ENCODE data around the gene CLDND2. TPM values are rescaled to one million over a fixed set of nuclear protein-coding genes. Genes with fewer than 3 reads are reported as not detected.
A peak's percentile ranks its signal among the peaks of the same experiment; 100 is the strongest.

CLDND2 gene
- total RNA-seq, 1 experiment from 2014 or later, result not detected

DNA sequence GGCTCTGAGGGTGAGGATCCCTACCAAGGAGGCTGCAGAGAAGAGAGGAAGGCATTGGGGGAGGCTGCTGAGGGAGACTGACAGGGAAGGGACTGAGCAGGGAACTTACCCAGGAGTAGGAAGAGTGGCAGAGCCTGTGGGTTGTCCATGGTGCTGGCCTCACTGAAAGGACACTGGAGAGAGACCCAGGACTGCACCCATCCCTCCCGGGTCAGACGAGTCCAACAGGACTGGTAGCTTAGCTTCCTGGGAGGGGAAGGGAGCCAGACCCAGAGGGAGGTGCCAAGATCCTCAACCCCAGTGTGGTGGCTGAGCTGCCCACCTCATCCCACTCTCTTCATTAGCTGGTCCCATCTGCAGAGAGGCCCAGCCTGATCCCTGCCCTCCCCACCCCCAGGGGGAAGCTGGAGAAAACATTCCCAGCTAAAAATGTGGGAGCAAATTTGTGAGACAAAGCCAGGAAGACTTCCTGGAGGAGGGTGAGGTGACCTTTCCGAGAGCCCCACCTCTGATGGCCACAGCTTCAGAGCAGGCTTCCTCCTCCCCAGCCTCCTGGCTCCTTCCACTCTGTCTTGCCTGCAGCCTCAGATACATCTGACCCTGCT lies 26.7 kb downstream of the CLDND2 start, which contains the start of gene VSIG10L:
Gene VSIG10L, minus strand, starts transcription at position 164 of the 605 bp plus-strand sequence. Its CDS starts 15 bp downstream, at position 149.
- Histone ChIP-seq H4K5ac (ENCODE audit: insufficient read length, low read depth, low read length) (no peak within 1 kb of the TSS), H2BK15ac (ENCODE audit: low read depth, low read length) (no peak within 1 kb of the TSS), H3K4me2 (ENCODE audit: insufficient read depth, insufficient read length, low read length) (no peak within 1 kb of the TSS), H3K9me3 (ENCODE audit: control insufficient read depth, low read depth, low read length) (no peaks in the 10 kb centered on the region), H3K79me2 (ENCODE audit: insufficient read depth, low read length) (no peaks in the 10 kb centered on the region), H4K20me1 (ENCODE audit: control insufficient read depth, insufficient read depth, insufficient read length) (no peaks in the 10 kb centered on the region), H4K8ac (replicated peaks; ENCODE audit: insufficient read length, low read depth, low read length) (no peak within 1 kb of the TSS), H2BK5ac (ENCODE audit: insufficient read length, low read length) (no peak within 1 kb of the TSS), H3K14ac (ENCODE audit: insufficient read depth, low read length) (no peak within 1 kb of the TSS), H3K27ac (ENCODE audit: insufficient read length, low read depth, low read length) (no peak within 1 kb of the TSS), H3K9ac (ENCODE audit: extremely low read depth, insufficient read length, low read length) (no peak within 1 kb of the TSS), H2BK12ac (ENCODE audit: insufficient read length, low read depth, low read length) (no peak within 1 kb of the TSS), H2BK120ac (ENCODE audit: low read depth, low read length, poor library complexity, severe bottlenecking) (no peak within 1 kb of the TSS), H3K23ac (ENCODE audit: insufficient read length, low read depth, low read length) (no peak within 1 kb of the TSS), H3K4me1 (ENCODE audit: insufficient read depth, low read length) (peaks cover 14% of the 10 kb centered on the region), H4K91ac (ENCODE audit: insufficient read length, low read depth, low read length) (no peak within 1 kb of the TSS), H3K27me3 (ENCODE audit: insufficient read depth, low read length) (no peaks in the 10 kb centered on the region), H3K4ac (ENCODE audit: low read depth, low read length) (no peak within 1 kb of the TSS), H3T11ph (ENCODE audit: low read length) (no peak within 1 kb of the TSS), H2AK5ac (ENCODE audit: insufficient read length, low read length) (no peak within 1 kb of the TSS), H3K23me2 (ENCODE audit: insufficient read length, low read depth, low read length, poor library complexity, severe bottlenecking) (peaks cover 6% of the 10 kb centered on the region), H2BK20ac (ENCODE audit: low read depth, low read length, poor library complexity, severe bottlenecking) (no peak within 1 kb of the TSS), H2AFZ (ENCODE audit: low read length) (no peak within 1 kb of the TSS), H3K79me1 (ENCODE audit: insufficient read depth, low read depth, low read length, poor library complexity, severe bottlenecking) (no peaks in the 10 kb centered on the region), H3K56ac (ENCODE audit: insufficient read length, low read depth, low read length) (no peak within 1 kb of the TSS), H3K18ac (ENCODE audit: insufficient read length, low read depth, low read length) (no peak within 1 kb of the TSS)
- TF ChIP-seq, protein P1, sequence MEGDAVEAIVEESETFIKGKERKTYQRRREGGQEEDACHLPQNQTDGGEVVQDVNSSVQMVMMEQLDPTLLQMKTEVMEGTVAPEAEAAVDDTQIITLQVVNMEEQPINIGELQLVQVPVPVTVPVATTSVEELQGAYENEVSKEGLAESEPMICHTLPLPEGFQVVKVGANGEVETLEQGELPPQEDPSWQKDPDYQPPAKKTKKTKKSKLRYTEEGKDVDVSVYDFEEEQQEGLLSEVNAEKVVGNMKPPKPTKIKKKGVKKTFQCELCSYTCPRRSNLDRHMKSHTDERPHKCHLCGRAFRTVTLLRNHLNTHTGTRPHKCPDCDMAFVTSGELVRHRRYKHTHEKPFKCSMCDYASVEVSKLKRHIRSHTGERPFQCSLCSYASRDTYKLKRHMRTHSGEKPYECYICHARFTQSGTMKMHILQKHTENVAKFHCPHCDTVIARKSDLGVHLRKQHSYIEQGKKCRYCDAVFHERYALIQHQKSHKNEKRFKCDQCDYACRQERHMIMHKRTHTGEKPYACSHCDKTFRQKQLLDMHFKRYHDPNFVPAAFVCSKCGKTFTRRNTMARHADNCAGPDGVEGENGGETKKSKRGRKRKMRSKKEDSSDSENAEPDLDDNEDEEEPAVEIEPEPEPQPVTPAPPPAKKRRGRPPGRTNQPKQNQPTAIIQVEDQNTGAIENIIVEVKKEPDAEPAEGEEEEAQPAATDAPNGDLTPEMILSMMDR (conservative IDR thresholded peaks at IDR 0.05), result no peak
- H3K4me1 Mint-ChIP-seq, result peaks cover 23 to 29% of the 10 kb centered on the region in 2 experiments
- peak within 1 kb of the TSS; percentile 32 to 95 (median 65); a peak in 6 of 7 replicates for H3K27ac Mint-ChIP-seq
- peaks cover 19% of the 10 kb centered on the region for H3K27me3 Mint-ChIP-seq (ENCODE audit: low read depth)
- peak within 1 kb of the TSS; percentile 61 to 82 for H3K4me3 Mint-ChIP-seq
- H3K36me3 Mint-ChIP-seq (ENCODE audit: insufficient read depth in 1 of 3, low read depth in 3 of 3), result peaks cover 2 to 8% (median 7%) of the 10 kb centered on the region in 3 experiments; a peak in 4 of 7 replicates
- no peak for DNase-seq
- no peaks in the 10 kb centered on the region; a peak in 1 of 5 replicates for H3K9me3 Mint-ChIP-seq
- WGBS (ENCODE audit: extremely low coverage, insufficient read length, low lambda C conversion rate), result no CpG with 5 or more reads among the region's 3 CpGs

Data from H9 (cell line).